ENCODE results near the gene LTA4H.
"Not testable (repeated sequence)": the region's sequence is repeated elsewhere in the genome, so short reads cannot be mapped to it uniquely, and the experiment has no call there.

The LTA4H gene

GRCh38 chr12:96035283-96036236, at the start of gene LTA4H:
TSS of gene LTA4H (minus strand) at chr12:96035587. CDS start at chr12:96035519, 68 bp downstream.
- peak; percentile 98 for DNase-seq

- no peak for DNase-seq
Observed at GRCh38 chr12:96084624-96085023, 49.2 kb upstream of the LTA4H start.

- DNase-seq, result no peak
Observed at GRCh38 chr12:96083020-96083719, 47.8 kb upstream of the LTA4H start.

- no peak for DNase-seq
Observed at GRCh38 chr12:96081596-96081995, 46.2 kb upstream of the LTA4H start.

GRCh38 chr12:96078231-96079135, 43.1 kb upstream of the LTA4H start:
- no peak for DNase-seq

- no peak for DNase-seq
Observed at GRCh38 chr12:96077081-96077480, 41.7 kb upstream of the LTA4H start.

- DNase-seq, result no peak
Observed at GRCh38 chr12:96075560-96075959, 40.2 kb upstream of the LTA4H start.

GRCh38 chr12:96073346-96074330, 38.3 kb upstream of the LTA4H start:
- no peak for DNase-seq

- DNase-seq, result no peak
Observed at GRCh38 chr12:96070670-96071279, 35.4 kb upstream of the LTA4H start.

- DNase-seq, result no peak
Observed at GRCh38 chr12:96069511-96070231, 34.3 kb upstream of the LTA4H start.

GRCh38 chr12:96068636-96069035, 33.2 kb upstream of the LTA4H start:
- DNase-seq, result no peak

- DNase-seq, result no peak
Observed at GRCh38 chr12:96068111-96068510, 32.7 kb upstream of the LTA4H start.

GRCh38 chr12:96065776-96066175, 30.4 kb upstream of the LTA4H start:
- DNase-seq, result not testable (repeated sequence)

- DNase-seq, result no peak
Observed at GRCh38 chr12:96064966-96065365, 29.6 kb upstream of the LTA4H start.

- DNase-seq, result no peak
Observed at GRCh38 chr12:96064271-96064670, 28.9 kb upstream of the LTA4H start.

GRCh38 chr12:96063046-96063445, 27.7 kb upstream of the LTA4H start:
- DNase-seq, result peak; percentile 38

GRCh38 chr12:96061864-96062453, 26.6 kb upstream of the LTA4H start:
- peak; percentile 82 for DNase-seq

- DNase-seq, result no peak
Observed at GRCh38 chr12:96061323-96061722, 25.9 kb upstream of the LTA4H start.

- DNase-seq, result no peak
Observed at GRCh38 chr12:96060041-96060440, 24.7 kb upstream of the LTA4H start.

GRCh38 chr12:96057986-96058553, 22.7 kb upstream of the LTA4H start:
- no peak for DNase-seq

Data from CD4-positive, alpha-beta T cell treated with Interleukin-4 for 4 hours (primary cell).